Ishikawa (cell line): ENCODE data around the gene TSTD1.
A peak's percentile ranks its signal among the peaks of the same experiment; 100 is the strongest.

Experiments used
- CEBPB ChIP-seq: IDR thresholded peaks from 2 replicates; pipeline ENCODE4 v1.6.1; 2012
- CREB1 ChIP-seq: IDR thresholded peaks from 2 replicates; pipeline ENCODE4 v1.6.1; 2012; ENCODE audit warnings: low read depth
- EGR1 ChIP-seq: IDR thresholded peaks from 2 replicates; pipeline ENCODE4 v1.6.1; 2012
- EP300 ChIP-seq: IDR thresholded peaks from 2 replicates; pipeline ENCODE4 v1.6.1; 2012; ENCODE audit warnings: borderline replicate concordance
- FOXM1 ChIP-seq: IDR thresholded peaks from 2 replicates; pipeline ENCODE4 v1.6.1; 2012; ENCODE audit warnings: low read depth, borderline replicate concordance
- MAX ChIP-seq: IDR thresholded peaks from 2 replicates; pipeline ENCODE4 v1.6.1; 2012
- NFIC ChIP-seq: IDR thresholded peaks from 2 replicates; pipeline ENCODE4 v1.6.1; 2012
- RAD21 ChIP-seq: IDR thresholded peaks from 2 replicates; pipeline ENCODE4 v1.6.1; 2012; ENCODE audit warnings: low read depth
- REST ChIP-seq: IDR thresholded peaks from 2 replicates; pipeline ENCODE4 v1.6.1; 2012; ENCODE audit warnings: low read depth, mild to moderate bottlenecking
- TAF1 ChIP-seq: IDR thresholded peaks from 2 replicates; pipeline ENCODE4 v1.6.1; 2012; ENCODE audit warnings: low read depth, mild to moderate bottlenecking
- TCF12 ChIP-seq: IDR thresholded peaks from 2 replicates; pipeline ENCODE4 v1.6.1; 2012; ENCODE audit warnings: low read depth
- TEAD4 ChIP-seq: IDR thresholded peaks from 2 replicates; pipeline ENCODE4 v1.6.1; 2012
- USF1 ChIP-seq: IDR thresholded peaks from 2 replicates; pipeline ENCODE4 v1.6.1; 2012
- YY1 ChIP-seq: IDR thresholded peaks from 2 replicates; pipeline ENCODE4 v1.6.1; 2012; ENCODE audit warnings: low read depth
- ZBTB7A ChIP-seq: IDR thresholded peaks from 2 replicates; pipeline ENCODE4 v1.6.1; 2012; ENCODE audit warnings: low read depth

The TSTD1 gene

GRCh38 chr1:161071886-161072371 is 33.2 kb upstream of the TSTD1 start:
- TF ChIP-seq YY1 = no peak
- TF ChIP-seq CEBPB = no peak
- TF ChIP-seq TEAD4 = no peak
- peak; percentile 79 for TF ChIP-seq RAD21
- no peak for TF ChIP-seq FOXM1
- no peak for TF ChIP-seq ZBTB7A
- TF ChIP-seq CREB1 = no peak

GRCh38 chr1:161070761-161071160 is 32.0 kb upstream of the TSTD1 start:
- TF ChIP-seq EGR1 (no peak), TCF12 (no peak), ZBTB7A (no peak), MAX (no peak), NFIC (no peak), YY1 (no peak), CEBPB (no peak), CREB1 (no peak), FOXM1 (no peak), REST (no peak), RAD21 (no peak)

DNA sequence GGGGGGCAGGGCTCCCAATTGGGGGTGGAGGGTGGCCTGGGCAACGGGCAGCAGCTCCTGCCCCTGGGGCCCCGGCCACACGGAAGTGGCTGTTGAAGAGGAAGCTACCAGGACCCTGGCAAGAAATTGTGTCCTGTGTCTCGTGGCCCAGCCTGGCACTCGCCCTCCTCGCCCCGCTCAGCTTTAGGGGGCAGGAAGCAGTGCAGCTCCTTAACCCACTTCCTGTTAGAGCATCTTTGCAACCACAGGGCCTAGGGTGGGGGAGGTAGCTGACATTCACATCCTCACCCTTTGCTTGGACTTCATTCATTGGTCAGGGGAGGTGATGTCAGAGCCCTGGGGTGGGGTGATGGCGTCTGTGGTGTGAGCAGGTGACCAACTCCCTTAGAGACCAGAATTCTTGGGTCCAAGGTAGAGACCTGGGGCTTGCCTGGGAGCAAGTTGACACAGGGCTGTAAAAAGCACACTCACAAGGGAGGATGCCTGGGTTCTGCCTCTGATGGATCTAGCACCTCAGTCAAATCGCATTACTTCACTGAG is 31.0 kb upstream of the TSTD1 start, which contains the start of gene ARHGAP30:
TSS of gene ARHGAP30 (minus strand) at position 161 of the 540 bp plus-strand sequence. CDS start 267 bp downstream, outside the sequence.
- TF ChIP-seq TAF1 (no peak), TEAD4 (no peak), EP300 (no peak), CEBPB (no peak), NFIC (no peak), MAX (no peak), EGR1 (no peak), CREB1 (no peak), TCF12 (no peak), REST (no peak), USF1 (no peak), ZBTB7A (no peak)

DNA sequence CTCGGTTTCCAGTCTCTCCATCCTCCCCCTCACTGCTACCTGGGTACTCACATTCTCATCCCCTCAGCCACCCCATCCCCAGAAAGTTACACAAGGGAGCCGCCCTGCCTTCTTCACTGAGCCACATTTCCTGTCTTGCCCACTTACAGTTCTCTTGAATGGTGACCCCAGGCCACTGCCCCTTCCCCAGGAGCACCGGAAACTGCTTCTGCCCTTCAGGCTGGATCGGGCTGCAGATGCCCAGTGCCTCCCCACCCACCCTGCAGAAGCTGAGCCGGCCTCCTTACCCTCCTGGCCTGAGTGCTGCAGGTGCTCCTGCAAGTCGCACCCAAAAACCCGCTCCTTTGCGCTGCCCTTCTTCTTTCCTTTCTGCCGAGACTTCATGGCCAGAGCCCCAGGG is 30.5 kb upstream of the TSTD1 start:
- no peak for TF ChIP-seq CREB1
- TF ChIP-seq EGR1 = no peak
- TF ChIP-seq YY1 = no peak
- TF ChIP-seq MAX = no peak
- TF ChIP-seq ZBTB7A = no peak
- TF ChIP-seq FOXM1 = no peak
- TF ChIP-seq EP300 = no peak
- no peak for TF ChIP-seq TAF1
- no peak for TF ChIP-seq RAD21
- no peak for TF ChIP-seq CEBPB
- no peak for TF ChIP-seq USF1
- no peak for TF ChIP-seq TCF12
- no peak for TF ChIP-seq TEAD4

DNA sequence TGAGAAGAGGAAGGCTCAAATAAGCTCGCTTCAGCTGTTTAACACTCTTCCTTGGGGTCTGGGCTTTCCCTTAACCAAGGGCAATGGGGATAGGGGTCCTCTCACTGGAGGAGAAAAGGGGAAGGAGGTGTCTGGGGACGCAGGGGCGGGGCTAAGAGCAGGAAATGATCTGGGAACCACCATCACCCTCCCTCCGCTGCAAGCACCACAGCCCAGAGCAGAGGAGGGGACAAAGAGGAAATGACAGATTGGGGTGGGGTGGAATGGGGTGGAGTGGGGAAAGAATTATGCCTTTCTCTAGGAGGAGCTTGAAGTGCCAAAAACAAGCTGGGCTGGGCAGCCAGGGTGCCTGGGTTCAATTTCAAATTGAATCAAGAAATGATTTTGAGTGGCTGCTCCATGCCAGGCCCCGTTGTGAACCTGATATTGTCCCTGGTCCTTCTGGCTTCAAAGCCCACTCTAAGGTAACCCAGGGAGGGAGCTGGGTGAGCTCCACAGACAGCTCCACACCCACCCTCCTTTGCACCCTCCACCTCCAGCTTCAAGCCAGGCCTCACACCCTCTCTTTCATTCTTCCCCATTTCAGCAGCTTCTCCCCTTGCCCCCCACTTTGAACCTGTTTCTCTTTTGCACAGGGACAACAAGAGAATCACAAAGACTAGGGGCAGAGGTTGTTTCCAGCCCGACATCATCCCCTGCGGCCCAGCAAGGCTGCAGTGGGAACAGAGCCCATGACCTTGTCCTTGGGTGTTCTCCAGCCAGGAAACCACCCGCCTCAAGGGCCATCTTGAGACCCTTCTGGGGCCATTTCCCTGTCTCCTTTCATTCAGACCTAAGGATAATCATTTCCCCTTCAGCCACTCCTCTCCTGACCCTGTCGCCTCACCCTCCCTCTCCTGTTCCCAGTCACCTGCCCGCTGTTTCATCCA is 29.8 kb upstream of the TSTD1 start:
- TF ChIP-seq TAF1 (no peak), FOXM1 (no peak), USF1 (no peak), ZBTB7A (no peak), TCF12 (no peak), CEBPB (no peak), TEAD4 (no peak)
